Ascending aorta (tissue), 2 donors: Measurements from ENCODE around the gene KCNIP1. TPM values are rescaled to one million over a fixed set of nuclear protein-coding genes. Genes with fewer than 3 reads are reported as not detected.

Experiments
- DNase-seq, 2 donors: peaks; one replicate each; pipeline ENCODE4 v3.0.0-alpha.2; 2019; ENCODE audit warnings: low spot score in 2 of 2
- H3K27ac ChIP-seq, 2 donors: fragments of 200-600 bp; sonication (generic); one replicate each; pipeline ENCODE4 v1.5.1; 2016 to 2017; ENCODE audit warnings: mild to moderate bottlenecking in 1 of 2
- H3K27me3 ChIP-seq: fragments of 200-600 bp; sonication (generic); one replicate; pipeline ENCODE4 v1.5.1; 2017
- H3K36me3 ChIP-seq, 2 donors: fragments of 200-600 bp; sonication (generic); one replicate each; pipeline ENCODE4 v1.5.1; 2016
- H3K4me1 ChIP-seq, 2 donors: fragments of 200-600 bp; sonication (generic); one replicate each; pipeline ENCODE4 v1.5.1; 2016 to 2017; ENCODE audit warnings: mild to moderate bottlenecking in 1 of 2
- H3K4me3 ChIP-seq, 2 donors: fragments of 200-600 bp; sonication (generic); one replicate each; pipeline ENCODE4 v1.5.1; 2016 to 2017; ENCODE audit warnings: mild to moderate bottlenecking in 1 of 2
- H3K9me3 ChIP-seq, 2 donors: fragments of 200-600 bp; sonication (generic); one replicate each; pipeline ENCODE4 v1.5.1; 2016
- CTCF ChIP-seq, 3 experiments: fragments of 200-600 bp in 2 of 3; fragments of 450-650 bp in 1 of 3; sonication (generic) in 2 of 3; IDR thresholded peaks; one replicate each; pipeline ENCODE4 v1.5.1; 2016 to 2019; ENCODE audit warnings: antibody characterized with exemption in 3 of 3, mild to moderate bottlenecking in 1 of 3, moderate library complexity in 1 of 3
- intact Hi-C: fragments of 100-400 bp; cut with DNase I; formaldehyde crosslinking; loops from one replicate; pipeline ENCODE4 v1.15.1; 2023
- total RNA-seq: library from RNA; depleted of rRNA; stranded (reverse); fragments of >200 nt; gene quantifications from one replicate; pipeline ENCODE4 v1.1.0, GENCODE V29; 2016

Gene KCNIP1
- total RNA-seq, 1 donor from 2014 or later, result not detected

DNA sequence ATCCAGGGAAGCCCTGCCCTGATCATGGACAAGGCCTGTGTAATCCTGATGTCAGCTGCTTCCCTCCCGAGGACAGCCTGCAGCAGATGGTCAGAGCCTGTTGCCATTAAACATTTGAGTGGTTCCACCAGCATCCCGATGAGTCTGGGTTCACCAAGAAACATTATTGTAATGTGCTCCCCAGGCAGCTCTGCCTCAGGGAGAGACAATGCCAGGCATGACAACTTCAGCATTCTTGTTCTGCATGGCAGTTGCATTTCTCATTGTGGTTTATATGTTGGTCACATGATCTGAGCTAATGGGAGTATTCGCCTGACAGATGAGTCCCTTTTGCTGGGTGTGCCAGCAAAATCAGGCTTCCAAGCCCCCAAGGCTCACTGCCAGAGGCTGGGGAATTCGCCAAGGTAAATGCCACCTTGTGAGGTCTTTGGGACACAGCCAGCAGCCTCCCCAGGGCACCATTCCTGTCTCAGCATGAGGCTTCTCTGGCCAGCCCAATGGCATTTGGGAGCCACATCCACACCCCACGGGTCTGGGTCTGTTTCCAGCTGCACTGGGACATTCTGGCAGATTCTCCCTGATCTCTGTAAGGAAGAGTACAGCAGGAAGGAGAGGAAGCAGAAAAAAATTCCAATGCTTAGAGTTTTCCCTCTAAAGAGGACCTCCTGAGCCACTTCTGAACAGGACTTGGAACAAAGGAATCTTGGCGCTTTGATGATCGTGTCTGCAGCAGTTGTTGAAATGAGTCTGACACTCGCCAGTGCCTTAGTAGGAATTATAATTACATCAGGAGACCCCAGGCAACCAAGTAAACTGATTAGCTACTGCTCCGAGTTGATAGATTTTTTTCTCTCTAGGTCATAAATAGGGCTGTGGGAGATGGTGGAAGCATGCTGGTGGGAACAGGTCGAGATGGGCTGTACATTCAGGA, 18.7 kb downstream of the KCNIP1 start:
- Histone ChIP-seq H3K4me3 (no peak overlapping the region), H3K9me3 (no peaks in the 10 kb centered on the region), H3K27ac (no peak overlapping the region), H3K36me3 (no peaks in the 10 kb centered on the region), H3K27me3 (no peaks in the 10 kb centered on the region), H3K4me1 (no peaks in the 10 kb centered on the region)
- no peak for DNase-seq
- intact Hi-C loops, result no loop called here
- no peak for TF ChIP-seq CTCF (IDR thresholded peaks at IDR 0.05)

DNA sequence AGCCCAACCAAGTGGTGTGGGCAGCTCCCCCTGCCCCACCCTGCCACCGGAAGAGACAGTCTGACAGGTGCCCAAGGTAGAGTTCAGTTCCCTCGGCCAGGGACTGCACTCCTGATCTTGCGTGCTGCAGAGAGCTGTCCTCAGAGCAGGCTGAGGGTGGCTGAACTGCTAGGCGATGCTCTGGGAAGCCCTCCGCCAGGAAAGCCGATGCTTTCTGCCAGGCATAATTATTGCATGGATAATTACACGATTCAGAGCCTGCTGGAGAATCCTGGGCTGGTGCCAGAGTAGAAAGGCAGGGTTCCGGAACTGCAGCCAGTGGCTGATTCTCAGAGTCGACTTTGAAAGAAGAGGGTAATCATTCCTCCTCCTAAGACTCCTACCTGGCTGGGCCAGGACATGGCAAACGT, 19.3 kb downstream of the KCNIP1 start:
- Histone ChIP-seq H3K27ac (no peak overlapping the region), H3K9me3 (no peaks in the 10 kb centered on the region), H3K36me3 (no peaks in the 10 kb centered on the region), H3K4me3 (no peak overlapping the region), H3K4me1 (no peaks in the 10 kb centered on the region), H3K27me3 (no peaks in the 10 kb centered on the region)
- DNase-seq, result no peak
- no peak for TF ChIP-seq CTCF (IDR thresholded peaks at IDR 0.05)
- intact Hi-C loops, result no loop called here

DNA sequence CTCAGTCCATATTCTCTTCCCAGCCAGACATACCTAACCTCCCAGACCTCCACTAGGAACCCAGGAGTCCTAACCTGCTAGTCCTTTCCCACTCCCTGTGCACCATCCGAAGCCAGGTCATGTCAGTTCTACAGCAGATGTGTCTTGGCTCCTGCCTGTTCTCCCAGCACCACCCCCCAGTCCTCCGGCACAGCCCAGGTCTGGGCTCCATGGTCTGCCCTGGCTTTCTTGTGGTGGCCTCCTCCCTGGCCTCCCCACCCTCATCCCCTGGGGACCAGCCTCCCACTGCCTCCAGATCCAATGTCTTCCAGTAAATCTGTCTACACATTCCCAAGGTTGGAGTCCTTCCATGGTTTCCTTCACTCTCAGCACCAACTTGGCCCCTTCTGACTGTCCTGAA, 20.0 kb downstream of the KCNIP1 start:
- H3K27ac ChIP-seq, result no peak overlapping the region
- H3K36me3 ChIP-seq, result no peaks in the 10 kb centered on the region
- H3K27me3 ChIP-seq, result no peaks in the 10 kb centered on the region
- no peak for TF ChIP-seq CTCF (IDR thresholded peaks at IDR 0.05)
- no peak for DNase-seq
- H3K4me1 ChIP-seq, result no peaks in the 10 kb centered on the region
- intact Hi-C loops, result no loop called here
- no peak overlapping the region for H3K4me3 ChIP-seq
- no peaks in the 10 kb centered on the region for H3K9me3 ChIP-seq

DNA sequence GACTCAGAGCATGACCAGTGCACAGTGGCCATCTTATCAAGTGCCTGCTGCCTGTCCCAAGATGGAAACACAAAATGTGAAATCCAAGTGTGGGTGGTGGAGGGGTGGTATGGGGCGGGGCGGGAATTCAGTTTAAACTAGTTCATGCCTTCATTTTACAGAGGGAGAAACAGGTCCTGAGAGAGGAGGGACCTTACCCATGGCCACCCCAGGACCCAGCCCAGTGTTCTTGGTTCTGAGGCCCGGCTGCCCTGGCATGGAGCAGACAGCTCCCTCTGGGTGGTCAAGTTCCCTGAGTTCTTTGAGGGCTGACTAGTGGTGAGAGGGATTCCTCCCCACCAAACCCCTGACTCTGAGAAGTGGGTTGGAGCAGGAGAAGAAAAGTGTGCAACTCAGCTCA, 20.8 kb downstream of the KCNIP1 start:
- no peaks in the 10 kb centered on the region for H3K4me1 ChIP-seq
- no peaks in the 10 kb centered on the region for H3K36me3 ChIP-seq
- intact Hi-C loops, result no loop called here
- H3K4me3 ChIP-seq, result no peak overlapping the region
- H3K27me3 ChIP-seq, result no peaks in the 10 kb centered on the region
- H3K9me3 ChIP-seq, result no peaks in the 10 kb centered on the region
- no peak for DNase-seq
- TF ChIP-seq CTCF (IDR thresholded peaks at IDR 0.05), result no peak
- no peak overlapping the region for H3K27ac ChIP-seq

DNA sequence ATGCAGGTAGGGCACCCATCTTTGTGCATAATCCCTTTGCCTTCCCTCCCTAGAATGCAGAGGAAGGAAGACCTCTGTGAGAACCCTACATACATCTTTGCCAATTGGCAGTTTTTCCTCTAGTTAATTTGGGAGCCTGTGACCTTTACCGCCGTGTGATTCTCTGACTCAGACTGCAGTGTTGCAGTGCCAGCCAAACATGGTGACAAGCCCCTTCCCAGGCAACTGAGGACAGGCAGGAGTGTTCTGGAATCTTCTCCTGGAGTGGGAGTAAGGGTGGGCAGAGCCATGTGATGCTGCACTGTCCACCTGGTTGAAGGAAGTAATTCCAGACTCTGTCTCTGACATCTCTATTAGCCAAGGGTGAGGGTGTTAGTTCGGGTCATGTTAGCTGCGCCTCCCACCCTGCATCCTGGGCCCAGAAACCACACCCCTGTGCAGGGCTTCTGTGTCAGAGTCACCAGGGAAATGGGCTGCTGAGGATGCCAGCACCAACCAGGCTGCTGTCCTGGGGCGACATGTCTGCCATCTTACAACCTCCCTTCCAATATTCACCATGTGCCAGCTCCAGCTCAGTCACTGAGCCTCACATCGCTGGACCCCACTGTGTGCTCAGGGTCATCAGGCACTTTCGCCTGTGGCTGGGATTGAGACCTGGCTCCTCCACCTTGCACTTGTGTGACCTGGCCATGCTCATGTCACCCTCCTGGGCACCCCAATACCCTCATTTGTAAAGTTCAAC, 21.8 kb downstream of the KCNIP1 start:
- H3K36me3 ChIP-seq, result no peaks in the 10 kb centered on the region
- no peaks in the 10 kb centered on the region for H3K9me3 ChIP-seq
- H3K4me3 ChIP-seq, result no peak overlapping the region
- intact Hi-C loops, result no loop called here
- no peak overlapping the region for H3K27ac ChIP-seq
- H3K27me3 ChIP-seq, result no peaks in the 10 kb centered on the region
- no peak for TF ChIP-seq CTCF (IDR thresholded peaks at IDR 0.05)
- no peak for DNase-seq
- H3K4me1 ChIP-seq, result no peaks in the 10 kb centered on the region
